ENCODE results near the gene KLF11.
A peak's percentile ranks its signal among the peaks of the same experiment; 100 is the strongest.

The KLF11 gene

GRCh38 chr2:10079870-10080535 is 36.7 kb downstream of the KLF11 start, which contains the start of gene CYS1:
Gene CYS1 (minus strand): TSS chr2:10080411. CDS start chr2:10080223, 188 bp downstream.
- peak within 1 kb of the TSS; percentile 59 for H3K4me3 ChIP-seq (ENCODE audit: low read depth, low read length)
- DNase-seq (ENCODE audit: low read depth) = no peak
- peak; percentile 42 for TF ChIP-seq CTCF (IDR thresholded peaks at IDR 0.05; ENCODE audit: low read depth, low read length, missing control alignments)

GRCh38 chr2:10080536-10081304 is 37.4 kb downstream of the KLF11 start:
- peak overlapping the region; percentile 59 for H3K4me3 ChIP-seq (ENCODE audit: low read depth, low read length)
- no peak for DNase-seq (ENCODE audit: low read depth)
- no peak for TF ChIP-seq CTCF (IDR thresholded peaks at IDR 0.05; ENCODE audit: low read depth, low read length, missing control alignments)

- DNase-seq (ENCODE audit: low read depth) = no peak
- peak overlapping the region; percentile 8; the same call in 1 of the 2 replicates for H3K4me3 ChIP-seq (ENCODE audit: low read depth, low read length)
- no peak for TF ChIP-seq CTCF (IDR thresholded peaks at IDR 0.05; ENCODE audit: low read depth, low read length, missing control alignments)
Measured at GRCh38 chr2:10083046-10083445, 39.7 kb downstream of the KLF11 start.

GRCh38 chr2:10083692-10084211 is 40.4 kb downstream of the KLF11 start:
- no peak for TF ChIP-seq CTCF (IDR thresholded peaks at IDR 0.05; ENCODE audit: low read depth, low read length, missing control alignments)
- no peak overlapping the region; the same call in 1 of the 2 replicates for H3K4me3 ChIP-seq (ENCODE audit: low read depth, low read length)
- DNase-seq (ENCODE audit: low read depth) = peak; percentile 74

GRCh38 chr2:10084223-10084865 is 41.0 kb downstream of the KLF11 start:
- TF ChIP-seq CTCF (IDR thresholded peaks at IDR 0.05; ENCODE audit: low read depth, low read length, missing control alignments) = no peak
- no peak for DNase-seq (ENCODE audit: low read depth)

GRCh38 chr2:10085043-10085667 is 41.8 kb downstream of the KLF11 start:
- no peak for DNase-seq (ENCODE audit: low read depth)
- no peak for TF ChIP-seq CTCF (IDR thresholded peaks at IDR 0.05; ENCODE audit: low read depth, low read length, missing control alignments)
- no peak overlapping the region for H3K4me3 ChIP-seq (ENCODE audit: low read depth, low read length)

More at GRCh38 chr2:10084223-10084865, 41.0 kb downstream of the KLF11 start:
- no peak overlapping the region for H3K4me3 ChIP-seq (ENCODE audit: low read depth, low read length)
